Measurements from ENCODE around the gene KCNH3. TPM values are rescaled to one million over a fixed set of nuclear protein-coding genes. Genes with fewer than 3 reads are reported as not detected.

The KCNH3 gene
- total and polyA plus RNA-seq, 2 of the 8 experiments (the other 6 are each of a cell fraction or from before 2014, with no cell fraction given): 0.24 to 0.50 TPM

- TF ChIP-seq SIX5 (IDR thresholded peaks at IDR 0.05; ENCODE audit: low read depth, low read length) (no peak), MAFK (IDR thresholded peaks at IDR 0.05; ENCODE audit: low read depth, low read length) (no peak), TEAD4 (IDR thresholded peaks at IDR 0.05; ENCODE audit: low read depth, low read length) (no peak)
Observed at GRCh38 chr12:49598527-49598926, 59.7 kb downstream of the KCNH3 start (continued).

All from H1 (cell line).